ENCODE results near the gene PTGER1. TPM values are rescaled to one million over a fixed set of nuclear protein-coding genes. Genes with fewer than 3 reads are reported as not detected.

PTGER1 gene
- total and polyA plus RNA-seq, 10 of the 15 experiments (the other 5 are each of a cell fraction or from before 2014, with no cell fraction given): not detected

DNA sequence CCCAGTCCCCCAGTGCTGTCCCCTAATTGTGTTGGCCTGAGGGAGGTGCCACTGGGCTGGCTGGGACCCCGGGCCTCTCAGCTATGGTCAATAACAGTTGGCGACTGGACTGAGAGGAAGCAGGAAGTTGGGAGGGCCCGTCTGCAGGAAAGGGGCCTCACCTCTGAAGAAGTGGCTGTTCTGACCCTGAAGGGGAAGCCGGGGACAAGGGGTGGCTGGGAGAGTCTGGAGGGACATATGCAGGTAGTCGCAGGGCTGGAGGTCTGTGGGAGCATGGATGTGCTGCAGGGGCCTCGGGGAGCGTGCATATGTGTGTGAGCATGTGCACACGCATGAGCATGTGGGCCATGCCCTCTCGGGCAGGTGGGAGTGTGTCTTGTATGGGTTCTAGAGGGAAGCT lies 36.1 kb downstream of the PTGER1 start:
- CTCF ChIA-PET: interaction anchor here (1.0 to 1.8 kb wide), 3 partner anchors 29 to 77 kb away, joined by 3 to 4 read pairs (median 3); no protein-coding TSS in a partner anchor
- SMC1A ChIA-PET (ENCODE audit: uncharacterized antibody, unreplicated experiment): no interaction called here
- Histone ChIP-seq H3K4me1 (ENCODE audit: control insufficient read depth, insufficient read depth, low read length) (peaks cover 20% of the 10 kb centered on the region), H3K27me3 (replicated peaks in 1 of 2; ENCODE audit: control insufficient read depth in 2 of 2, insufficient read depth in 2 of 2, low read length in 1 of 2) (no peaks in the 10 kb centered on the region), H3K4me3 (no peak overlapping the region), H3K36me3 (ENCODE audit: control insufficient read depth in 2 of 2, insufficient read depth in 2 of 2, low read length in 1 of 2) (peaks cover 11 to 18% of the 10 kb centered on the region in 2 experiments), H3K9me3 (replicated peaks; ENCODE audit: control insufficient read depth, insufficient read depth, low read length) (no peaks in the 10 kb centered on the region), H3K27ac (ENCODE audit: control insufficient read depth, insufficient read depth) (no peak overlapping the region), H2AFZ (ENCODE audit: control insufficient read depth, low read depth, low read length) (no peak overlapping the region), H3K79me2 (ENCODE audit: control insufficient read depth, insufficient read depth, low read length) (peaks cover 28% of the 10 kb centered on the region), H3K9ac (ENCODE audit: control insufficient read depth, insufficient read depth, low read length) (no peak overlapping the region), H4K20me1 (ENCODE audit: control insufficient read depth, insufficient read depth) (no peaks in the 10 kb centered on the region), H3K4me2 (ENCODE audit: control insufficient read depth, insufficient read depth) (no peak overlapping the region)
- intact Hi-C loops (cut with micrococcal nuclease; ENCODE audit: unreplicated experiment): no loop called here
- in situ Hi-C loops (cut with MboI): no loop called here
- BruUV-seq (replicated peaks): no TSS peak
- RAD21 ChIA-PET (ENCODE audit: unreplicated experiment): interaction anchor here (0.7 kb wide), 1 partner anchor 195 kb away, joined by 4 read pairs; no protein-coding TSS in a partner anchor
- DNase-seq (ENCODE audit: low read depth, low spot score) (no peak), FAIRE-seq (no peak), ATAC-seq (no peak)
- TF ChIP-seq ZNF622 (IDR thresholded peaks at IDR 0.05) (no peak), ZNF384 (IDR thresholded peaks at IDR 0.05; ENCODE audit: borderline replicate concordance, low read depth, low read length) (no peak), STAT1 (conservative IDR thresholded peaks at IDR 0.05) (no peak), PKNOX1 (IDR thresholded peaks at IDR 0.05) (no peak), ZSCAN29 (IDR thresholded peaks at IDR 0.05) (no peak), E4F1 (IDR thresholded peaks at IDR 0.05; ENCODE audit: borderline replicate concordance, partially characterized antibody) (no peak), BMI1 (IDR thresholded peaks at IDR 0.05; ENCODE audit: borderline replicate concordance) (no peak)
- TF ChIP-seq, protein P1, sequence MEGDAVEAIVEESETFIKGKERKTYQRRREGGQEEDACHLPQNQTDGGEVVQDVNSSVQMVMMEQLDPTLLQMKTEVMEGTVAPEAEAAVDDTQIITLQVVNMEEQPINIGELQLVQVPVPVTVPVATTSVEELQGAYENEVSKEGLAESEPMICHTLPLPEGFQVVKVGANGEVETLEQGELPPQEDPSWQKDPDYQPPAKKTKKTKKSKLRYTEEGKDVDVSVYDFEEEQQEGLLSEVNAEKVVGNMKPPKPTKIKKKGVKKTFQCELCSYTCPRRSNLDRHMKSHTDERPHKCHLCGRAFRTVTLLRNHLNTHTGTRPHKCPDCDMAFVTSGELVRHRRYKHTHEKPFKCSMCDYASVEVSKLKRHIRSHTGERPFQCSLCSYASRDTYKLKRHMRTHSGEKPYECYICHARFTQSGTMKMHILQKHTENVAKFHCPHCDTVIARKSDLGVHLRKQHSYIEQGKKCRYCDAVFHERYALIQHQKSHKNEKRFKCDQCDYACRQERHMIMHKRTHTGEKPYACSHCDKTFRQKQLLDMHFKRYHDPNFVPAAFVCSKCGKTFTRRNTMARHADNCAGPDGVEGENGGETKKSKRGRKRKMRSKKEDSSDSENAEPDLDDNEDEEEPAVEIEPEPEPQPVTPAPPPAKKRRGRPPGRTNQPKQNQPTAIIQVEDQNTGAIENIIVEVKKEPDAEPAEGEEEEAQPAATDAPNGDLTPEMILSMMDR (IDR thresholded peaks at IDR 0.05 in 2 of 3, conservative IDR thresholded peaks at IDR 0.05 in 1 of 3; ENCODE audit: control insufficient read depth in 2 of 3, extremely low read depth in 1 of 3, insufficient read depth in 1 of 3, low read depth in 3 of 3, low read length in 3 of 3): no peak
- 72% methylated on average over 9 of the region's 9 CpGs for WGBS (ENCODE audit: insufficient coverage, insufficient replicate concordance, low lambda C conversion rate, missing lambda C conversion rate)
- POLR2A ChIA-PET: no interaction called here

Data from GM12878 (cell line).